IMR-90 (cell line): Measurements from ENCODE around the gene GALNT16. TPM values are rescaled to one million over a fixed set of nuclear protein-coding genes. Genes with fewer than 3 reads are reported as not detected.

Experiments
- ATAC-seq: fragments of 200-7000 bp; cut with Tn5 transposase; 2 replicates; pipeline ENCODE4 v1.9.1; 2020; ENCODE audit warnings: low read depth, mild to moderate bottlenecking, moderate library complexity
- BruUV-seq: library from RNA; stranded (reverse); fragments of 400-500 nt; replicated peaks from 2 replicates; lab custom pipeline; 2021; lab: Mats Ljungman, UMichigan
- CTCF ChIA-PET: fragments of 300-600 bp; formaldehyde crosslinking; extraction: SDS; loops from one replicate; lab custom pipeline; 2021; ENCODE audit warnings: antibody characterized with exemption; lab: Yijun Ruan, JAX
- POLR2A ChIA-PET: fragments of 300-600 bp; sonication (Branson Sonifier 250); formaldehyde crosslinking; loops from one replicate; lab custom pipeline; 2022; ENCODE audit warnings: antibody characterized with exemption; ENCODE audit not compliant: unreplicated experiment; lab: Charles Lee
- DNase-seq: peaks from one replicate; pipeline ENCODE4 v3.0.0; 2013
- H2AFZ ChIP-seq: replicated peaks from 2 replicates; pipeline ENCODE3; 2013; ENCODE audit warnings: low read length, mild to moderate bottlenecking; ENCODE audit not compliant: poor library complexity
- H2AK5ac ChIP-seq: 2 replicates; pipeline ENCODE4 v1.6.1; 2013; ENCODE audit warnings: low read depth, low read length, inconsistent platforms
- H2AK9ac ChIP-seq: replicated peaks from 2 replicates; pipeline ENCODE3; 2013; ENCODE audit warnings: mild to moderate bottlenecking, low read depth, low read length, moderate library complexity; ENCODE audit not compliant: poor library complexity
- H2BK120ac ChIP-seq: 2 replicates; pipeline ENCODE4 v1.6.1; 2013; ENCODE audit warnings: low read depth, low read length, inconsistent platforms
- H2BK15ac ChIP-seq: 3 replicates; pipeline ENCODE4 v1.6.1; 2013; ENCODE audit warnings: low read depth, low read length, inconsistent platforms
- H2BK20ac ChIP-seq: 2 replicates; pipeline ENCODE4 v1.6.1; 2013; ENCODE audit warnings: low read depth, mild to moderate bottlenecking, inconsistent platforms, low read length, moderate library complexity
- H2BK5ac ChIP-seq: 2 replicates; pipeline ENCODE4 v1.6.1; 2013; ENCODE audit warnings: mild to moderate bottlenecking, low read depth, low read length, inconsistent platforms; ENCODE audit not compliant: poor library complexity, severe bottlenecking
- H3K14ac ChIP-seq: replicated peaks from 2 replicates; pipeline ENCODE4 v1.6.1; 2013; ENCODE audit warnings: low read depth, low read length, inconsistent platforms
- H3K18ac ChIP-seq: 2 replicates; pipeline ENCODE4 v1.6.1; 2013; ENCODE audit warnings: low read depth, low read length, control low read depth
- H3K23ac ChIP-seq: 2 replicates; pipeline ENCODE4 v1.6.1; 2013; ENCODE audit warnings: low read depth, low read length, inconsistent platforms
- H3K27ac ChIP-seq: 2 replicates; pipeline ENCODE4 v1.5.1; 2013; ENCODE audit warnings: mild to moderate bottlenecking, control low read depth, low read length; ENCODE audit not compliant: insufficient read depth
- H3K27me3 ChIP-seq: 2 replicates; pipeline ENCODE4 v1.6.1; 2013; ENCODE audit warnings: low read length; ENCODE audit not compliant: control insufficient read depth, insufficient read depth
- H3K36me3 ChIP-seq: 2 replicates; pipeline ENCODE4 v1.6.1; 2013; ENCODE audit warnings: low read length, mixed read lengths; ENCODE audit not compliant: control insufficient read depth, insufficient read depth
- H3K4ac ChIP-seq: 2 replicates; pipeline ENCODE4 v1.6.1; 2013; ENCODE audit warnings: low read depth, low read length, inconsistent platforms
- H3K4me1 ChIP-seq: 2 replicates; pipeline ENCODE4 v1.6.1; 2013; ENCODE audit warnings: low read length, mixed read lengths; ENCODE audit not compliant: control insufficient read depth, insufficient read depth
- H3K4me2 ChIP-seq: 2 replicates; pipeline ENCODE4 v1.6.1; 2013; ENCODE audit warnings: low read depth, mild to moderate bottlenecking, control low read depth, low read length, moderate library complexity
- H3K4me3 ChIP-seq: 2 replicates; pipeline ENCODE4 v1.5.1; 2013; ENCODE audit warnings: low read depth, mild to moderate bottlenecking, control low read depth, low read length, moderate library complexity; ENCODE audit not compliant: insufficient read depth
- H3K56ac ChIP-seq: 2 replicates; pipeline ENCODE4 v1.6.1; 2013; ENCODE audit warnings: low read length, inconsistent platforms; ENCODE audit not compliant: insufficient read depth; ENCODE audit errors: extremely low read depth
- H3K79me1 ChIP-seq, 2 experiments: 2 replicates each; pipeline ENCODE4 v1.6.1; 2013; ENCODE audit warnings: low read length in 2 of 2, inconsistent platforms in 1 of 2, low read depth in 1 of 2
- H3K9ac ChIP-seq: 2 replicates; pipeline ENCODE4 v1.6.1; 2013; ENCODE audit warnings: low read depth, low read length, control low read depth
- H3K9me1 ChIP-seq: 2 replicates; pipeline ENCODE4 v1.6.1; 2013; ENCODE audit warnings: low read length, inconsistent platforms; ENCODE audit not compliant: insufficient read depth
- H3K9me3 ChIP-seq: 2 replicates; pipeline ENCODE4 v1.6.1; 2013; ENCODE audit warnings: low read length; ENCODE audit not compliant: control insufficient read depth, insufficient read depth
- H4K20me1 ChIP-seq: 2 replicates; pipeline ENCODE4 v1.6.1; 2013; ENCODE audit warnings: low read length, inconsistent platforms; ENCODE audit not compliant: insufficient read depth
- H4K5ac ChIP-seq: 2 replicates; pipeline ENCODE4 v1.6.1; 2013; ENCODE audit warnings: mild to moderate bottlenecking, low read depth, low read length, control low read depth
- H4K8ac ChIP-seq, 2 experiments: 2 replicates each; pipeline ENCODE4 v1.6.1; 2013; ENCODE audit warnings: low read depth in 2 of 2, low read length in 2 of 2, control low read depth in 1 of 2, inconsistent platforms in 1 of 2
- H4K91ac ChIP-seq: 2 replicates; pipeline ENCODE4 v1.6.1; 2013; ENCODE audit warnings: low read depth, low read length, inconsistent platforms; ENCODE audit not compliant: insufficient read depth
- BHLHE40 ChIP-seq: fragments of 150-350 bp; IDR thresholded peaks from 2 replicates; pipeline ENCODE4 v1.6.1; 2016; ENCODE audit warnings: mild to moderate bottlenecking, low read depth, low read length
- ELK1 ChIP-seq: fragments of 150-350 bp; IDR thresholded peaks from 2 replicates; pipeline ENCODE4 v1.6.1; 2016; ENCODE audit warnings: low read depth, mild to moderate bottlenecking, low read length, moderate library complexity, borderline replicate concordance
- FOS ChIP-seq: fragments of 150-350 bp; IDR thresholded peaks from 2 replicates; pipeline ENCODE4 v1.6.1; 2016; ENCODE audit warnings: low read depth, low read length
- MXI1 ChIP-seq: IDR thresholded peaks from 2 replicates; pipeline ENCODE4 v1.6.1; 2012; ENCODE audit warnings: low read depth, mild to moderate bottlenecking, low read length, moderate library complexity, borderline replicate concordance
- RCOR1 ChIP-seq: IDR thresholded peaks from 2 replicates; pipeline ENCODE4 v1.6.1; 2012; ENCODE audit warnings: mild to moderate bottlenecking, low read length, improper control_type of control experiment; ENCODE audit not compliant: insufficient replicate concordance
- WGBS, 2 experiments: methylation state at CpG; one replicate each; pipeline versions ENCODE4 v1.1.5 to v1.1.7; 2013; ENCODE audit warnings: missing lambda C conversion rate in 2 of 2; ENCODE audit not compliant: insufficient read length in 1 of 2; ENCODE audit errors: extremely low coverage in 2 of 2; 5-methylcytosine and 5-hydroxymethylcytosine counted together
- dilution Hi-C: fragments of 300-500 bp; cut with HindIII; formaldehyde crosslinking; loops from one replicate; pipeline ENCODE4 v1.14.3; 2018; ENCODE audit warnings: low sequenced_read_pairs; ENCODE audit not compliant: unreplicated experiment
- in situ Hi-C: fragments of 300-500 bp; cut with MboI; formaldehyde crosslinking; loops from 3 replicates; pipeline ENCODE4 v1.14.3; 2019; ENCODE audit warnings: low sequenced_read_pairs, inconsistent platforms, mixed read lengths
- intact Hi-C: fragments of 100-400 bp; cut with micrococcal nuclease; formaldehyde crosslinking; loops from 2 replicates; pipeline ENCODE4 v1.10.0; 2022
- polyA plus RNA-seq, 3 experiments: library from polyadenylated mRNA; depleted of rRNA; stranded (reverse); fragments of >200 nt; gene quantifications; 2 replicates each; pipeline ENCODE4 v1.2.3, GENCODE V29; 2012; ENCODE audit warnings: low replicate concordance in 1 of 3
- total RNA-seq: library from RNA; depleted of rRNA; stranded (reverse); fragments of >200 nt; gene quantifications from 2 replicates; pipeline ENCODE4 v1.2.3, GENCODE V29; 2012

Gene GALNT16
- total and polyA plus RNA-seq, 2 of the 4 experiments (the other 2 are of a cell fraction) = 0.36 to 1.5 TPM

DNA sequence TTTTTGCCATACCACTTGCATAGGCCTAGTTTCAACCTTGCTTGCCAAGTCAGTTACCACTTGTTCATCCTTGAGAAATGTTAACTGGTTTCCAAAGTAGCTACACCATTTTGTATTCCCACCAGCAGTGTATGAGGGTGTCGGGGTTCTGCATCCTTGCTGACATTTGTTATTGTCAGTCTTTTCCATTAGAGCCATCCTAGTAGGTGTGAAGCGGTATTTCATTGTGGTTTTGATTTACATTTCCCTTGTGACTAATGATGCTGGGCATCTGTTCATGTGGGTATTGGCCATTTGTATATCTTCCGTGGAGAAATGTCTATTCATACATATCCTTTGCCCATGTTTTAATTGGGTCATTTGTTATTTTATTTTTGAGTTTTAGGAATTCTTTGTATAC lies 27.6 kb upstream of the GALNT16 start:
- Histone ChIP-seq H3K9ac (no peak overlapping the region), H3K4me1 (no peaks in the 10 kb centered on the region), H4K91ac (no peak overlapping the region), H3K18ac (no peak overlapping the region), H3K56ac (no peak overlapping the region), H2AK5ac (no peak overlapping the region), H2BK120ac (no peak overlapping the region), H2BK5ac (no peak overlapping the region), H4K5ac (no peak overlapping the region), H3K4ac (no peak overlapping the region), H4K20me1 (no peaks in the 10 kb centered on the region), H3K79me1 (no peaks in the 10 kb centered on the region), H3K36me3 (peaks cover 21% of the 10 kb centered on the region), H2BK15ac (no peak overlapping the region), H3K4me3 (no peak overlapping the region), H2AK9ac (no peak overlapping the region), H3K9me1 (no peaks in the 10 kb centered on the region), H3K14ac (no peak overlapping the region), H2BK20ac (no peak overlapping the region), H2AFZ (no peak overlapping the region), H4K8ac (no peak overlapping the region), H3K23ac (no peak overlapping the region), H3K9me3 (no peaks in the 10 kb centered on the region), H3K27ac (no peak overlapping the region), H3K27me3 (no peaks in the 10 kb centered on the region), H3K4me2 (no peak overlapping the region)
- no CpG with 5 or more reads among the region's 3 CpGs for WGBS, 2 experiments
- POLR2A ChIA-PET = no interaction called here
- in situ Hi-C loops = no loop called here
- dilution Hi-C loops = no loop called here
- CTCF ChIA-PET = interaction anchor here (0.7 kb wide), 1 partner anchor 11 kb away, joined by 5 read pairs; no protein-coding TSS in a partner anchor
- TF ChIP-seq MXI1 (no peak), FOS (no peak), RCOR1 (no peak), ELK1 (no peak), BHLHE40 (no peak)
- no peak for ATAC-seq
- no TSS peak for BruUV-seq
- intact Hi-C loops = no loop called here
- no peak for DNase-seq
